ENCODE data around the gene NEDD9.

NEDD9 gene

GRCh38 chr6:11235062-11235461 lies 2.6 kb upstream of the NEDD9 start:
- no peak for DNase-seq (ENCODE audit: low read depth in 2 of 3, low spot score in 1 of 3)

- no peak for DNase-seq (ENCODE audit: low read depth in 2 of 3, low spot score in 1 of 3)
These were observed 1.5 kb upstream of the NEDD9 start for GRCh38 chr6:11233673-11234573.

GRCh38 chr6:11232770-11233626 lies 530 bp upstream of the NEDD9 start:
- no peak for DNase-seq (ENCODE audit: low read depth in 2 of 3, low spot score in 1 of 3)

- no peak for DNase-seq (ENCODE audit: low read depth in 2 of 3, low spot score in 1 of 3)
These were observed 790 bp downstream of the NEDD9 start for GRCh38 chr6:11231564-11232192.

- no peak for DNase-seq (ENCODE audit: low read depth in 2 of 3, low spot score in 1 of 3)
These were observed 1.4 kb downstream of the NEDD9 start for GRCh38 chr6:11231108-11231463.

DNA sequence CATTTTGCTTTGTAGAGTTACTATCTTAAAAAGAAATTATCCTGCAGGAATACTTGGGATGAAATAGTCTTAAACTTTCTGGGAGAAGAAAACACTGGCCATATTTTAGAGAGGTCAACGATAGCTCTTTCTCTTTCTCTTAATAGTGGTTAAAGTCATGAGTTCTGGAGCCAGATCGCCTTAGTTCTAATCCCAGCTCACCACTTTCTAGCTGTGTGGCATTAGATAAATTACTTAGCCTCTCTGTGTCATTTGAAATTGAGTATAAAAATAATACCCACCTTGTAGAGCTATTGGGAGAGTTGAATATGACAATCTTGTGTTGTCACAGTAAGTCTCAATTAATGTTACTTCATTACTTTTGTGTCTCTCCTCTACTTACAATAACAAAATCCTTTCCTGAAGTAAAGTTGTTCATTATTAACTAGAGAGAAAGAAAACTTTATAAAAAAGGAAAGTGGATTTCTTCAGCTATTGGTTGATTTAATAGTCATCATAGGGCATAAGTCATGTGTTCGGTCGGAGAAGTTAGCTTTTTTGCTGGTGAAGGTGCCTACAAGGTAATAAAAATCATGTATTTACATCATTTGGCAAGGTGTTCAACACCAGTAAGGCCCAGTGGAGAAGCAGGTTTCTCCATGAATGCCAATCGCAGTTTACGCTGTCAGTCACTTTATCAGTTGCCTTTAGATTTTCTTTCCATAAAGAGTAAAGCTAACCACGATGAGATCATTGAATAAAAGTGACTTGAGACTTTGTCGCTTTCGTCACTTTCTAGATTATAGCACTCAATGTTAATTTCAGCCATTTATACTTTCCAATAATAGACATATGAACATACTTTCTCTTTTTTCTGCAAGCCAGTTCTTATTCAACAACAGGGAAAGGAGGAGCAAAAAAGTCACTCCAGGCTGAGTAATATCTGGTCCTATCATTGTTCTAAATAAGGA lies 2.0 kb downstream of the NEDD9 start:
- DNase-seq (ENCODE audit: low read depth in 2 of 3, low spot score in 1 of 3), result no peak

- no peak for DNase-seq (ENCODE audit: low read depth in 2 of 3, low spot score in 1 of 3)
These were observed 2.8 kb downstream of the NEDD9 start for GRCh38 chr6:11229655-11230046.

- DNase-seq (ENCODE audit: low read depth in 2 of 3, low spot score in 1 of 3), result no peak
These were observed 3.4 kb downstream of the NEDD9 start for GRCh38 chr6:11228935-11229654.

DNA sequence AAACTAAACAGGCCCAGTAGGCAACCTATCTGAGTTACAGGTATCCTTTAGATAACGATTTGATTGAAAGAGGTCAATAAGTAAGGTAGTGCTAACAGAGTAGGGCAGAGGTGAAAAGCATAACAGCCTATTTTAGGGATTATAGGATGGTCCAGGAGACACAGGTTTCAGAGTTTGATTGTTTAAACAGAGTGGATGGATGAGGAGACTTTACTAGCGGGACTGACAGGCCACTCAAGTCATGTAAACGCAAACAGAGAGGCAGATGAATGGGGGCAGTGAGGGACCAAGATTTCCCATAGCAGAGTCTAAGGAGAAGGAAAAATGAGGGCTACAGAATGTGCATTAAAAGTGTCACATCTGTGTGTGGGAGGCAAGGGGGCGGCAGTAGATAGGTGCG lies 4.8 kb downstream of the NEDD9 start:
- no peak for DNase-seq (ENCODE audit: low read depth in 2 of 3, low spot score in 1 of 3)

GRCh38 chr6:11226005-11226404 lies 6.5 kb downstream of the NEDD9 start:
- DNase-seq (ENCODE audit: low read depth in 2 of 3, low spot score in 1 of 3), result no peak

GRCh38 chr6:11224966-11225463 lies 7.5 kb downstream of the NEDD9 start:
- no peak for DNase-seq (ENCODE audit: low read depth in 2 of 3, low spot score in 1 of 3)

DNA sequence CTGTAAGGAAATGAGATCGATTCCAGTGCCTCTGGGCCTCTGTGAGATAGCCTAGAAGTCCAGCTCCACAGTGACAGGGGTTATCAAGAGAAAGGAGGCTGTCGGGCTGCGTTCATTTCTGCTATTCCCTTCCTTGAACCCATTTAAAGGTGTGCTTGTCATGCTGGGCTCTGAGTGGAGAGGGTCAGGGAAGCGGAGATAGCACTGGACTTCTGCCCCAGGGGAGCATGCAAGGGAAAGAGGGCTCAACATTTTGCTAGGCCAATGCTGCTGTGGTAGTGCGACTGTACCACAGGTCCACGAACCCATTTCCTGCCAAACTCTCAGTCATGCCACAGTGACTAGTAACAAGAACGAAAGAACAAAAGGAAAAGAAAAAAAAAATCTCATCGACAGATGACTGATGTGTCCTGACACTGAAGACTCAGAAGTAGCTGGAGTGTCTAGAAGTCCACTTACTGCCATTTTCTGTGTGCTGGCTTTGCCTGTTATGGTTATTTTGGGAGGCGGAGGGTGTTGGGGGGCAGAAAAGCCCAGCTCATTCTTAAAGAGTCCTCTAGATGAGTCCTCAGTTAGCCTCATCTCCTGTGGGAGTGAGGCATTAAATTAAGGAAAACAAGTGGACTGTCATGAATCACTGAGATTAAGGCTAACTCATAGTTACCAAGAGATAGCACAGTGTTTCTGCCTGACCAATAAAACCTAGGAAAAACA lies 8.1 kb downstream of the NEDD9 start:
- peak; percentile 38 for DNase-seq (ENCODE audit: low read depth in 2 of 3, low spot score in 1 of 3)

DNA sequence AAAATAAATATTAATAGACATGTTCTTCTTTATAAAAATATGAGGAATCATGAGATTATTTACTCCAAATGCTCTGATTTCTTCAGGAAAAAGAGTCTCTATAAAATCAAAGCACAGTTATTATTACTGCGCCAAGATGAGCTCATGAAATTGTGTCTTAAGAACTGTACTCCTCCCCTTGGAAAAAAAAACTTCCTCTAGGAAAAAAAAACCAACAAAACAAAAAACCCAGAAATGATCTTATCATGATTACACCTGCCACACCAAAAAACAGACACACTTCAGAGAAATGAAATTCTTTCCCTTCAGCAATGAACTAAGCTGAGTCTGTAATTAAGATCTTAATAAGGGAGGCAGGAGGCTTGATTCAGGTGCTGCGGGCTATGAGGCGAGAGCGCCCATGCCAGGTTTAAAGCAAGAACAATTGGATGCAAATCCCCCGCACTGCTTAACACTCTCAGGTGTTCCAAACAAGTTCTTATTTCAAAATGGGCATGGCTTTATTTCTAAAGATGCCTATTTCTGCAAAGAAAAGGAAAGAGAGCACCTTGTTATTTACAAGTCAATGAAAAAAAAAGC lies 9.1 kb downstream of the NEDD9 start:
- DNase-seq (ENCODE audit: low read depth in 2 of 3, low spot score in 1 of 3), result no peak

GRCh38 chr6:11222385-11223277 lies 9.8 kb downstream of the NEDD9 start:
- no peak for DNase-seq (ENCODE audit: low read depth in 2 of 3, low spot score in 1 of 3)

DNA sequence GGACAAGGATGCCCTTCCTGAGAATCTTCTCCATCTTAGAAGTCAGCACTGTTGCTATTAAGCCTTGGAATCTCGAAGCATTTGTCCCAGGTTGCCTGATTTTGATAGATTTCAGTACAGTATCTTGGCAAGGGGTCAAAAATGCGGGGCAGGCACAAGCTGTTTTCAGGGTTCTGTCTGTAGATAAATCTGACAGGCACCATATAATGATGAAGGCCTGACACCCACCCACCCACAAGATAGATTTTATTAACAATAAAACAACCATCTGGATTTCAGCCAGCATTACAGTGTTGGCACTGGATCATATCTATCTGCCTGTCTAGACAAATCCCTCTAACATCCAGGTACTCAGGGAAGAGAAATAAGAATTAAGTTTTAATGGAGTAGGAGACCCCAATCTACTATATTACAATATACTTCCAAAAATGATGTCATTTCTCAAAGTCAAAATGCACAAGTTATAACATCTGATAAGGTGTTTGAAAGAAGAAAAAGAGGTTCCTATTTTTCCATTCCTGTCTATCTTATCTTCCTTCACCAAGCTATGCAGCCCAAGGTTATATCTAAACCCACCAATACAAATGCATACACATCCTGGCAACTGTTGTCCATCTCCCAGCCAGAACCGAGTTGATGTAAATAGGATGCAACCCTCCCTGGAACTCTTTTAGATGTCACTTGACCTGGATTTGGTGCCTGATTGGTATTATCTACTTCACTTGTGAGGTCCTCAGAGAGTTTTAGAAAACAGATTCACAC lies 10.7 kb downstream of the NEDD9 start:
- no peak for DNase-seq (ENCODE audit: low read depth in 2 of 3, low spot score in 1 of 3)

- DNase-seq (ENCODE audit: low read depth in 2 of 3, low spot score in 1 of 3), result no peak
These were observed 13.1 kb downstream of the NEDD9 start for GRCh38 chr6:11219400-11219834.
